ENCODE results near the gene P4HA3. TPM values are rescaled to one million over a fixed set of nuclear protein-coding genes. Genes with fewer than 3 reads are reported as not detected.

The P4HA3 gene
- total and polyA plus RNA-seq, 9 of the 15 experiments (the other 6 are each of a cell fraction or from before 2014, with no cell fraction given), result 0.01 to 0.03 TPM; not detected in 7

DNA sequence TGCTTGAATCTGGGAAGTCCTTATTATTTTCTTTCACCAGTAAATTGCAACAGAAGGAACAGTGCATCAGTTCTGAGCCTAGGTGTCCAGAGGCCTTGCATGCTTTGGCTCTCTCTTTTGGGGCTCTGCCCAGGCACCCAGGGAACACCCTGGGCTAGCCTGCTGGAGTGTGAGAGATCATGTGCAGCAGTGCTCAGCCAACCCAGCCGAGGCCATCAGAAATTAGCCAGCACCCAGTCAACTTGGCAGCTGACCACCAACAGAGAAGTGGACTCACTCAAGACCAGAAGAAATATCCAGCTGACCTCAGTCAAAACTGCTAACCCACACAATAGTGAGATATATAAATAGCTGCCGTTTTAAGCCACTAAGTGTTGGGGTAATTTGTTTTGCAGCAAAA is 11.2 kb upstream of the P4HA3 start (continued):
- TF ChIP-seq, protein P1, sequence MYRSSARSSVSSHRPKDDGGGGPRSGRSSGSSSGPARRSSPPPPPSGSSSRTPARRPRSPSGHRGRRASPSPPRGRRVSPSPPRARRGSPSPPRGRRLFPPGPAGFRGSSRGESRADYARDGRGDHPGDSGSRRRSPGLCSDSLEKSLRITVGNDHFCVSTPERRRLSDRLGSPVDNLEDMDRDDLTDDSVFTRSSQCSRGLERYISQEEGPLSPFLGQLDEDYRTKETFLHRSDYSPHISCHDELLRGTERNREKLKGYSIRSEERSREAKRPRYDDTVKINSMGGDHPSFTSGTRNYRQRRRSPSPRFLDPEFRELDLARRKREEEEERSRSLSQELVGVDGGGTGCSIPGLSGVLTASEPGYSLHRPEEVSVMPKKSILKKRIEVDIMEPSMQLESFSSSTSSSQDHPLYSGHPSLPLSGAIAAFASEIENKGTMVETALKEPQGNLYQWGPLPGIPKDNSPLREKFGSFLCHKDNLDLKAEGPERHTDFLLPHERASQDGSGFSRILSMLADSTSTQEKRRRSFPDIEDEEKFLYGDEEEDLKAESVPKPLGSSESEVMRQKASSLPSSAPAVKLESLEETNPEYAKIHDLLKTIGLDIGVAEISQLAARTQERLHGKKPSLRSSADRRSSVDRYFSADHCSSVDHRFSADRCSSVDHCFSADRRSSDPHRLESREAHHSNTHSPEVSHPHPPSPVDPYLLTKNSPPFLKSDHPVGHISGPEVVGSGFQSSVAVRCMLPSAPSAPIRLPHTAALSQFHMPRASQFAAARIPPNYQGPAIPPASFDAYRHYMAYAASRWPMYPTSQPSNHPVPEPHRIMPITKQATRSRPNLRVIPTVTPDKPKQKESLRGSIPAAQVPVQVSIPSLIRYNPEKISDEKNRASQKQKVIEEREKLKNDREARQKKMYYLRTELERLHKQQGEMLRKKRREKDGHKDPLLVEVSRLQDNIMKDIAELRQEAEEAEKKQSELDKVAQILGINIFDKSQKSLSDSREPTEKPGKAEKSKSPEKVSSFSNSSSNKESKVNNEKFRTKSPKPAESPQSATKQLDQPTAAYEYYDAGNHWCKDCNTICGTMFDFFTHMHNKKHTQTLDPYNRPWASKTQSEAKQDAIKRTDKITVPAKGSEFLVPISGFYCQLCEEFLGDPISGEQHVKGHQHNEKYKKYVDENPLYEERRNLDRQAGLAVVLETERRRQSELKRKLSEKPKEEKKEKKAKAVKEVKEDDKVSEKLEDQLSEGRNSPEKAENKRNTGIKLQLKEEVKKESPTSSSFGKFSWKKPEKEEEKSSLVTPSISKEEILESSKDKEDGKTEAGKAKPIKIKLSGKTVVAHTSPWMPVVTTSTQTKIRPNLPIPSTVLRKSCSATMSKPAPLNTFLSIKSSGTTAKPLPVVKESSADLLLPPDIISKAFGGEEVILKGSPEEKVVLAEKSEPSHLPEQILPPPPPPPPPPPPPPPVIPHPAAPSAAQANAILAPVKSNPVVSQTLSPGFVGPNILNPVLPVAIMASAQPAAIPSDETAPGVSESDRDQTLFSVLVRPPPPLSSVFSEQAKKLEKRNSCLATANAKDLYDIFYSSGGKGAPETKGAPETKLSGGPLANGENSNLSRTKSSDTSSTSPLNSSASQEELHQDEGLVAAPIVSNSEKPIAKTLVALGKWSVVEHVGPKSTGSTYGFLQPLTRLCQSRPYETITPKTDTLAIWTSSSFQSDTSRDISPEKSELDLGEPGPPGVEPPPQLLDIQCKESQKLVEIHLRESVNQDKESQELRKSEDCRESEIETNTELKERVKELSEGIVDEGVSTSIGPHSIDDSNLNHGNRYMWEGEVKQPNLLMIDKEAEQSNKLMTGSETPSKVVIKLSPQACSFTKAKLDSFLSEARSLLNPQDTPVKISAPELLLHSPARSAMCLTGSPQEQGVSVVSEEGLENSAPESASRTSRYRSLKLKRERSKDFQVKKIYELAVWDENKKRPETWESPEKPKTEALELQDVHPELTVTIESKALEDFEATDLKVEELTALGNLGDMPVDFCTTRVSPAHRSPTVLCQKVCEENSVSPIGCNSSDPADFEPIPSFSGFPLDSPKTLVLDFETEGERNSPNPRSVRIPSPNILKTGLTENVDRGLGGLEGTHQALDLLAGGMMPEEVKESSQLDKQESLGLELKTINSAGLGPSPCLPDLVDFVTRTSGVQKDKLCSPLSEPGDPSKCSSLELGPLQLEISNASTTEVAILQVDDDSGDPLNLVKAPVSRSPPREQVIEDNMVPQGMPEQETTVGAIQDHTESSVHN (IDR thresholded peaks at IDR 0.05; ENCODE audit: borderline replicate concordance in 1 of 2, low read depth in 1 of 2), result no peak
- TF ChIP-seq FOXK2 (conservative IDR thresholded peaks at IDR 0.05 in 1 of 2, IDR thresholded peaks at IDR 0.05 in 1 of 2; ENCODE audit: low read depth in 2 of 2) (no peak), KHSRP (IDR thresholded peaks at IDR 0.05) (no peak), FOXA1 (IDR thresholded peaks at IDR 0.05; ENCODE audit: borderline replicate concordance) (no peak), POU5F1 (IDR thresholded peaks at IDR 0.05; ENCODE audit: borderline replicate concordance, low read depth, low read length, partially characterized antibody) (no peak)
